Natural killer cell treated with Interleukin-12 subunit alpha and Interleukin-12 subunit beta and Interleukin-15 and Interleukin-18, amount 100 ng/mL, for 72 hours (primary cell): ENCODE measurements around the gene SMIM35. TPM values are rescaled to one million over a fixed set of nuclear protein-coding genes. Genes with fewer than 3 reads are reported as not detected.

Experiments used
- ATAC-seq, 2 donors: fragments of 150-1000 bp; cut with Tn5 transposase in 1 of 2; sonication (Bioruptor Pico), chemical (Tn5 transposase) in 1 of 2; 2 replicates each; pipeline ENCODE4 v1.10.0; 2021
- DNase-seq: peaks from one replicate; pipeline ENCODE4 v3.0.0; 2022; ENCODE audit warnings: low spot score
- H3K27ac Mint-ChIP-seq, 2 donors: 1 replicate in 1 of 2; 2 replicates in 1 of 2; pipeline ENCODE4 v1.8.0; 2022; ENCODE audit warnings: mixed read lengths in 2 of 2, mild to moderate bottlenecking in 1 of 2, moderate library complexity in 1 of 2
- H3K27me3 Mint-ChIP-seq, 2 donors: 1 replicate in 1 of 2; 2 replicates in 1 of 2; pipeline ENCODE4 v1.8.0; 2022; ENCODE audit warnings: mixed read lengths in 2 of 2
- H3K36me3 Mint-ChIP-seq: one replicate; pipeline ENCODE4 v1.8.0; 2022; ENCODE audit warnings: mixed read lengths
- H3K4me1 Mint-ChIP-seq, 2 donors: 1 replicate in 1 of 2; 2 replicates in 1 of 2; pipeline ENCODE4 v1.8.0; 2022; ENCODE audit warnings: low read depth in 2 of 2, mixed read lengths in 2 of 2, mild to moderate bottlenecking in 1 of 2
- H3K4me3 Mint-ChIP-seq: one replicate; pipeline ENCODE4 v1.8.0; 2022; ENCODE audit warnings: mixed read lengths
- H3K9me3 Mint-ChIP-seq: 2 replicates; pipeline ENCODE4 v1.8.0; 2022; ENCODE audit warnings: mixed read lengths
- total RNA-seq, 2 donors: library from RNA; stranded (reverse); gene quantifications; one replicate each; pipeline ENCODE4 v1.2.3, GENCODE V29; 2022

Gene SMIM35
- total RNA-seq, 2 donors from 2014 or later: not detected

GRCh38 chr11:118042141-118042540 is 44.6 kb downstream of the SMIM35 start:
- peak overlapping the region; percentile 21 to 70 for H3K27ac Mint-ChIP-seq
- peak overlapping the region; percentile 36 for H3K4me3 Mint-ChIP-seq
- no peaks in the 10 kb centered on the region for H3K9me3 Mint-ChIP-seq
- no peaks in the 10 kb centered on the region for H3K27me3 Mint-ChIP-seq
- H3K4me1 Mint-ChIP-seq: peaks cover 41 to 57% of the 10 kb centered on the region in 2 donors
- no peaks in the 10 kb centered on the region for H3K36me3 Mint-ChIP-seq
- DNase-seq (no peak), ATAC-seq (no peak)

DNA sequence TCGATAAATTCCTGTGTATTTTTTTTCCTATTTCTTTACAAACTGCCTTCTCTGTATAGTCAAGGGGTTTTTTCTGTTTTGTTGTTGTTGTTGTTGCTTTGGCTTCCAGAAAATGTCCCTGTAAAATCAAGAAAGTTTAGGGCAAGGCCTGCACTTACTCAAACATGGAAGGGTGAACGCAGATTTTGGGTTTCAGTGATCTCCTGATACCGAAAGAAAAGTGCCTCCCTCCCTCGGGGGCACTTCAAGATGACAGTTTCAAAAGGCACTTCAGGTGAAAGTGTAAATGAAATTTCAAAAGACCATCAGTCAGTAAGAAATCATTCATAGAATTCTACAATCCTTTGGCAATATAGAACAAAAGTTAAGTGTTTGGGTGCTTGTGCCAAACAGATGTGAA is 53.3 kb downstream of the SMIM35 start:
- DNase-seq: no peak
- H3K27ac Mint-ChIP-seq: no peak overlapping the region
- H3K9me3 Mint-ChIP-seq: no peaks in the 10 kb centered on the region
- peaks cover 16 to 22% of the 10 kb centered on the region in 2 donors for H3K4me1 Mint-ChIP-seq
- ATAC-seq: no peak
- H3K36me3 Mint-ChIP-seq: no peaks in the 10 kb centered on the region
- H3K4me3 Mint-ChIP-seq: no peak overlapping the region
- no peaks in the 10 kb centered on the region for H3K27me3 Mint-ChIP-seq

GRCh38 chr11:118028626-118029025 is 58.1 kb downstream of the SMIM35 start:
- H3K36me3 Mint-ChIP-seq: no peaks in the 10 kb centered on the region
- DNase-seq: no peak
- H3K4me3 Mint-ChIP-seq: no peak overlapping the region
- no peaks in the 10 kb centered on the region for H3K27me3 Mint-ChIP-seq
- no peak for ATAC-seq
- peak overlapping the region in 1 of 2 donors; percentile 33 for H3K27ac Mint-ChIP-seq
- H3K4me1 Mint-ChIP-seq: peaks cover 13 to 18% of the 10 kb centered on the region in 2 donors
- peaks cover 3% of the 10 kb centered on the region for H3K9me3 Mint-ChIP-seq

- no peaks in the 10 kb centered on the region for H3K27me3 Mint-ChIP-seq
- H3K4me1 Mint-ChIP-seq: peaks cover 8 to 18% of the 10 kb centered on the region in 2 donors
- H3K36me3 Mint-ChIP-seq: no peaks in the 10 kb centered on the region
- H3K9me3 Mint-ChIP-seq: peaks cover 3% of the 10 kb centered on the region
- DNase-seq (no peak), ATAC-seq (no peak)
- H3K27ac Mint-ChIP-seq: no peak overlapping the region
- H3K4me3 Mint-ChIP-seq: no peak overlapping the region
These were observed 59.1 kb downstream of the SMIM35 start for GRCh38 chr11:118027694-118028093.

DNA sequence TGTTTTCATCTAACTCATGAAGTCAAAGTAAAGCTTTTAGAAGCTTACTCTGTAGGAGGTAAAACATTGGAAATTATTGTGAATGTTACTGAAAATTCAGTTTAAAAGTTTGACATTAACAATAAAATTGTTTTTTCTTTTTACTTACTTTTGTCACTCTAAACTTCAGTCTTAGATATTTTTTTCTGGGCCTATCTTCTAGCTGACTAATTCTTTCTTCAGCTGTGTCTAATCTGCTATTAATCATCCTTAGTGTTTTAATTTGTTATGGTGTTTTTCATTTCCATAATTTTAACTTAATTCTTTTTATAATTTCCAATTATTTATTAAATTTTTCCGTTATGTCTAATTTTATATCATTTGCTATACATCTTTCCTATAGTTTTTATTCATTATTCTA is 65.6 kb downstream of the SMIM35 start:
- Mint-ChIP-seq H3K4me3 (no peak overlapping the region), H3K4me1 (peaks cover 15 to 29% of the 10 kb centered on the region in 2 donors), H3K27me3 (no peaks in the 10 kb centered on the region), H3K27ac (no peak overlapping the region), H3K36me3 (peaks cover 25% of the 10 kb centered on the region), H3K9me3 (peaks cover 23% of the 10 kb centered on the region)
- no peak for DNase-seq
- no peak for ATAC-seq

GRCh38 chr11:118018401-118018800 is 68.4 kb downstream of the SMIM35 start:
- Mint-ChIP-seq H3K36me3 (peaks cover 25% of the 10 kb centered on the region), H3K4me3 (no peak overlapping the region), H3K27me3 (no peaks in the 10 kb centered on the region), H3K4me1 (peaks cover 29 to 45% of the 10 kb centered on the region in 2 donors), H3K27ac (no peak overlapping the region), H3K9me3 (peaks cover 24% of the 10 kb centered on the region)
- DNase-seq (no peak), ATAC-seq (no peak)

DNA sequence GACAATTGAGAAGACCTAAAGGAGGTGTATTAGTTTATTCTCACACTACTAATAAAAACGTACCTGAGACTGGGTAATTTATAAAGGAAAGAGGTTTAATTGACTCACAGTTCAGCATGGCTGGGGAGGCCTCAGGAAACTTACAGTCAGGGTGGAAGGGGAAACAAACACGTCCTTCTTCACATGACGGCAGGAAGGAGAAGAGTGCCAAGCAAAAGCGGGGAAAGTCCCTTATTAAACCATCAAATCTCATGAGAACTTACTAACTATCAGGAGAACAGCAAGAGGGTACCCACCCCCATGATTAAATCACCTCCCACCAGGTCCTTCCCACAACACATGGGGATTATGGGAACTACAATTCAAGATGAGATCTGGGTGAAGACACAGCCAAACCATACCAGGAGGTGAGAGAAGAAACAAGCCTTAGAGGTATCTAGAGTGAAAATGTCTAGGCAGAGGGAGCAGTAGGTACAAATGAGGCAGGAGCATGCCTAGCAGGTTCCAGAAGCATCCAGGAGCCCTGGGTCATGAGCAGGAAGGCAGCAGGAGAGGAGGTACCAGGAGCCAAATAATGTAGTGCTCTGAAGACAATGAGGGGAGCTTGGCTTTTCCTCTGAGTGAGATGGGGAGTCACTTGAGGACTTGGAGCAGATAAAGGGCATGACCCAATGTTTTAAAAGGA is 69.0 kb downstream of the SMIM35 start:
- DNase-seq (no peak), ATAC-seq (no peak)
- Mint-ChIP-seq H3K27me3 (no peaks in the 10 kb centered on the region), H3K4me1 (peaks cover 34 to 51% of the 10 kb centered on the region in 2 donors), H3K36me3 (peaks cover 25% of the 10 kb centered on the region), H3K4me3 (no peak overlapping the region), H3K27ac (no peak overlapping the region), H3K9me3 (peaks cover 24% of the 10 kb centered on the region)

DNA sequence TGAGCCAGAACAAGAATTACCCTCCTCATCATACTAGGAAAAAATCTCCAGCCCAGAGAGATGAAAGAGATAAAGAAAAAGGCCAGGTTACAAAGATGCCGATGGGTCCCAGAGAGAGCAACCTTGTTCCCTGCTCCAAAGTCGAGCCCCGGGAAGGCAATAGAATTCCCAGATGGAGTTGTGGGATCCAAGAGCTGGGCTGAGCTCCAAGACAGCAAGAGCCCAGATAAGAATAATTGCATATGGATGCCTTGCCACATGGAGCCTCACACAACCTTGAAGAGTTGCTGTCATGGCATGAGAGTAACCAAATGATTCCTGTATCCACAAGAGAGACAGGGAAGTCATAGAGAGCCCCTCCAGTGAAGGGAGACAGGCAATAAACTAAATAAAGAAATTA is 69.7 kb downstream of the SMIM35 start:
- ATAC-seq (no peak), DNase-seq (no peak)
- Mint-ChIP-seq H3K9me3 (peaks cover 24% of the 10 kb centered on the region), H3K4me3 (no peak overlapping the region), H3K27me3 (no peaks in the 10 kb centered on the region), H3K4me1 (peaks cover 41 to 58% of the 10 kb centered on the region in 2 donors), H3K36me3 (peaks cover 25% of the 10 kb centered on the region), H3K27ac (peak overlapping the region in 1 of 2 donors; percentile 56)

- peak overlapping the region; percentile 62 for H3K4me3 Mint-ChIP-seq
- peaks cover 45 to 63% of the 10 kb centered on the region in 2 donors for H3K4me1 Mint-ChIP-seq
- DNase-seq: no peak
- H3K9me3 Mint-ChIP-seq: peaks cover 24% of the 10 kb centered on the region
- no peak for ATAC-seq
- peaks cover 25% of the 10 kb centered on the region for H3K36me3 Mint-ChIP-seq
- peak overlapping the region; percentile 56 to 74 for H3K27ac Mint-ChIP-seq
- no peaks in the 10 kb centered on the region for H3K27me3 Mint-ChIP-seq
These were observed 70.7 kb downstream of the SMIM35 start for GRCh38 chr11:118016104-118016503.

- H3K27ac Mint-ChIP-seq: peak overlapping the region; percentile 56 to 74
- peaks cover 21% of the 10 kb centered on the region for H3K36me3 Mint-ChIP-seq
- DNase-seq (no peak), ATAC-seq (peak; percentile 47 to 60)
- peaks cover 21% of the 10 kb centered on the region for H3K9me3 Mint-ChIP-seq
- no peaks in the 10 kb centered on the region for H3K27me3 Mint-ChIP-seq
- peak overlapping the region; percentile 62 for H3K4me3 Mint-ChIP-seq
- peaks cover 46 to 70% of the 10 kb centered on the region in 2 donors for H3K4me1 Mint-ChIP-seq
These were observed 71.3 kb downstream of the SMIM35 start for GRCh38 chr11:118015385-118015841.

- Mint-ChIP-seq H3K36me3 (peaks cover 18% of the 10 kb centered on the region), H3K4me3 (peak overlapping the region; percentile 26), H3K27ac (peak overlapping the region; percentile 7 to 23), H3K9me3 (peaks cover 18% of the 10 kb centered on the region), H3K4me1 (peaks cover 53 to 79% of the 10 kb centered on the region in 2 donors), H3K27me3 (no peaks in the 10 kb centered on the region)
- DNase-seq: no peak
- no peak for ATAC-seq
These were observed 72.7 kb downstream of the SMIM35 start for GRCh38 chr11:118014022-118014421.

DNA sequence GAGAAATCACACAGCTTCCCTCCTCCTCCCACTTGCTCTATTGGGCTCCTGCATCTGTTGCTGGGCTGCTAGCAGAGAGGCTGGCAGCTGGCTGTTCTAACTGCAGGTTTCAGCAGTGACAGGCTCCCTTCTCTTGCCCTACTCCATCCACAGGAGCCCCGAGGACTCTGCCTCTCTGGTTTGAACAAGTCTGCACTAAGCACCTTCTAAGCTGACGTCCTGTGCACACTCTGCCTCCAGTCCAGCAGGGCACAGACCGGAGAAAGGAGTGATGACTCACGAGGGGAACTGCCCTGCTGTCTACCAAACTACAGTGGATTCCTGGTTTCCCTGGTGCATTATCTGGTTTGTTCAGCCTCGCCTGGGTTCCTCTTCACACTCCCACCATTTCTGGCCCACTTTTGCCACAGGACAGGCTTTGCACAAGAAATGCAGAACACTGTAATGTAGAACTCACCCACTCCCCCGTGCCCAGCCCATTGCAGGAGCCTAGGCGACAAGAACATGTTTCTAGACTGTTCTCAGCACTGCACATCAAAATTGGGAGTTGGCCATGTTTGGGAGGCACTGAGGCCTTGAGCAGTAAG is 74.6 kb downstream of the SMIM35 start:
- peaks cover 6% of the 10 kb centered on the region for H3K36me3 Mint-ChIP-seq
- H3K9me3 Mint-ChIP-seq: peaks cover 8% of the 10 kb centered on the region
- H3K4me1 Mint-ChIP-seq: peaks cover 64 to 86% of the 10 kb centered on the region in 2 donors
- H3K27me3 Mint-ChIP-seq: no peaks in the 10 kb centered on the region
- H3K4me3 Mint-ChIP-seq: peak overlapping the region; percentile 44
- peak overlapping the region; percentile 70 to 76 for H3K27ac Mint-ChIP-seq
- ATAC-seq (peak; percentile 69 to 75), DNase-seq (no peak)

DNA sequence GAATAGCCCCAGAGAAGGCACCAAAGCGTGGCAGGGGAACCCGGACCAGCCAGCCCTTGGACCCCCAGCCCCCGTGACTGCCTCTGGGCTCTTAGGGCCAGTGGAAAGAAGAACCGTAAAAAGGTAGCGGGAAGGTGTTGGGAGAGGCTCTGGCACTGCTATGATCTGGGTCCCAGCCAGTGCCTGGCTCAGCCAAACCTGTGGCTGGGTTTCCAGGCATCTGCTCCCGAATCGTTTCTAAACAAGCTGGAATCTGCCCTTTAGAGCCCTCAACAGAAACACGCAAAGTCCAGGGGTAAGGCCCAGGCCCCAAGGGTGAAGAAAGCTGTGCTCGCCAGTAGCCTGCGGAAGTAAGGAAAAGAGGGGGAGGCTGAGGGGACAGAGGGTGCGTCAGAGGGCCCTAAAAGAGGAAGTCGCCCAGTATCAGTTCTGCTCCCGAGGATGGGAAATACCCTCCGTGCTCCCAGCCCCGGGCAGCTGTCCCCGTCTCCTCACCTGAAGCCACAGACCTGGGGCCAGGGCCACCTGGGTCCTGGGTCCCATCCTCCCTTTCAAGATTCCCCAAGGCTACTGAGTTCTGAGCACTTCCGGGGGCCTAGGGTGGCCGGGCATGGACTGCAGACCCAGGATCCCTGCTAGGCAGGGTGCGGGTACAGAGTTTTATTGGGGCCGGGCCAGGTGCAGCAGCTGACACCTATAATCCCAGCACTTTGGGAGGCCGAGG is 75.9 kb downstream of the SMIM35 start:
- Mint-ChIP-seq H3K4me1 (peaks cover 75 to 86% of the 10 kb centered on the region in 2 donors), H3K9me3 (peaks cover 4% of the 10 kb centered on the region), H3K36me3 (no peaks in the 10 kb centered on the region), H3K27me3 (no peaks in the 10 kb centered on the region), H3K27ac (peak overlapping the region; percentile 6 to 76), H3K4me3 (peak overlapping the region; percentile 15)
- peak in 1 of 2 donors; percentile 18 for ATAC-seq
- no peak for DNase-seq
